Putamen (tissue), 1 donor: Measurements from ENCODE around the gene OR11H1.
"Not testable (repeated sequence)": the region's sequence is repeated elsewhere in the genome, so short reads cannot be mapped to it uniquely, and the experiment has no call there.

Experiments
- DNase-seq: peaks from one replicate; pipeline ENCODE4 v3.0.0-alpha.2; 2016; ENCODE audit warnings: low spot score

OR11H1 gene

GRCh38 chr22:15527892-15528291 lies at the start of gene OR11H1:
Gene OR11H1, plus strand, starts transcription at chr22:15528192. Its CDS starts 0 bp downstream, at chr22:15528192.
- not testable (repeated sequence) for DNase-seq

GRCh38 chr22:15509967-15510366 lies 18.0 kb upstream of the OR11H1 start:
- DNase-seq = not testable (repeated sequence)

GRCh38 chr22:15515896-15516295 lies 12.1 kb upstream of the OR11H1 start:
- DNase-seq = not testable (repeated sequence)

- DNase-seq = not testable (repeated sequence)
Observed at GRCh38 chr22:15553767-15554166, 25.8 kb downstream of the OR11H1 start.

GRCh38 chr22:15563461-15563860 lies 35.5 kb downstream of the OR11H1 start:
- DNase-seq = not testable (repeated sequence)

GRCh38 chr22:15565063-15565462 lies 37.1 kb downstream of the OR11H1 start:
- DNase-seq = not testable (repeated sequence)
